Astrocyte (in vitro differentiated cells and primary cell): ENCODE results near the gene CEACAM6. TPM values are rescaled to one million over a fixed set of nuclear protein-coding genes. Genes with fewer than 3 reads are reported as not detected.

Source experiments
- DNase-seq: peaks from one replicate; pipeline ENCODE4 v3.0.0-alpha.2; 2010; ENCODE audit warnings: low read depth
- FAIRE-seq: peaks from 2 replicates; lab custom pipeline; 2011; peaks lifted over from hg19 to GRCh38; lab: Jason Lieb, UNC
- H2AFZ ChIP-seq: 2 replicates; pipeline ENCODE4 v1.6.0; 2012; ENCODE audit warnings: low read depth, low read length, inconsistent platforms
- H3K27ac ChIP-seq: 2 replicates; pipeline ENCODE4 v1.5.1; 2011; ENCODE audit warnings: low read depth, low read length, inconsistent platforms
- H3K27me3 ChIP-seq: 2 replicates; pipeline ENCODE4 v1.6.0; 2011; ENCODE audit warnings: low read length, inconsistent platforms; ENCODE audit not compliant: insufficient read depth
- H3K36me3 ChIP-seq: 2 replicates; pipeline ENCODE4 v1.5.1; 2011; ENCODE audit warnings: low read length, inconsistent platforms; ENCODE audit not compliant: insufficient read depth
- H3K4me1 ChIP-seq: 2 replicates; pipeline ENCODE4 v1.5.1; 2011; ENCODE audit warnings: low read length, inconsistent platforms; ENCODE audit not compliant: insufficient read depth
- H3K4me2 ChIP-seq: 2 replicates; pipeline ENCODE4 v1.6.0; 2012; ENCODE audit warnings: low read length, inconsistent platforms
- H3K4me3 ChIP-seq: 2 replicates; pipeline ENCODE4 v1.5.1; 2011; ENCODE audit warnings: low read depth, mild to moderate bottlenecking, low read length, inconsistent platforms; ENCODE audit not compliant: insufficient read depth
- H3K79me2 ChIP-seq: 2 replicates; pipeline ENCODE4 v1.6.0; 2012; ENCODE audit warnings: mild to moderate bottlenecking, low read length, inconsistent platforms; ENCODE audit not compliant: insufficient read depth
- H3K9ac ChIP-seq: 2 replicates; pipeline ENCODE4 v1.6.0; 2012; ENCODE audit warnings: mild to moderate bottlenecking, low read length, inconsistent platforms
- H3K9me3 ChIP-seq: 2 replicates; pipeline ENCODE4 v1.5.1; 2012; ENCODE audit warnings: low read depth, mild to moderate bottlenecking, low read length, inconsistent platforms; ENCODE audit not compliant: insufficient read depth
- H4K20me1 ChIP-seq: 2 replicates; pipeline ENCODE4 v1.6.0; 2012; ENCODE audit warnings: low read length, inconsistent platforms; ENCODE audit not compliant: insufficient read depth
- H3K27ac Mint-ChIP-seq: one replicate; pipeline ENCODE4 v1.8.0; 2021; ENCODE audit warnings: mild to moderate bottlenecking, mixed read lengths; ENCODE audit not compliant: unreplicated experiment
- H3K27me3 Mint-ChIP-seq: one replicate; pipeline ENCODE4 v1.8.0; 2021; ENCODE audit warnings: low read depth, mixed read lengths; ENCODE audit not compliant: unreplicated experiment
- H3K36me3 Mint-ChIP-seq: one replicate; pipeline ENCODE4 v1.8.0; 2021; ENCODE audit warnings: low read depth, mixed read lengths; ENCODE audit not compliant: unreplicated experiment
- H3K4me1 Mint-ChIP-seq: one replicate; pipeline ENCODE4 v1.8.0; 2021; ENCODE audit warnings: low read depth, mixed read lengths; ENCODE audit not compliant: unreplicated experiment
- H3K4me3 Mint-ChIP-seq: one replicate; pipeline ENCODE4 v1.8.0; 2021; ENCODE audit warnings: mild to moderate bottlenecking, moderate library complexity, mixed read lengths; ENCODE audit not compliant: unreplicated experiment
- H3K9me3 Mint-ChIP-seq: one replicate; pipeline ENCODE4 v1.8.0; 2021; ENCODE audit warnings: mild to moderate bottlenecking, mixed read lengths; ENCODE audit not compliant: unreplicated experiment
- CTCF ChIP-seq: IDR thresholded peaks from 2 replicates; pipeline ENCODE4 v1.5.1; 2011; ENCODE audit warnings: low read depth, mild to moderate bottlenecking, inconsistent platforms, low read length, moderate library complexity; ENCODE audit not compliant: insufficient read depth
- EZH2 ChIP-seq: IDR thresholded peaks from 2 replicates; pipeline ENCODE4 v1.6.1; 2012; ENCODE audit warnings: mild to moderate bottlenecking, low read length, inconsistent platforms; ENCODE audit not compliant: insufficient read depth
- total RNA-seq: library from RNA; stranded (reverse); gene quantifications from 2 replicates; pipeline ENCODE4 v1.2.1, GENCODE V29; 2021

CEACAM6 gene
- total RNA-seq, 1 donor from 2014 or later: not detected

DNA sequence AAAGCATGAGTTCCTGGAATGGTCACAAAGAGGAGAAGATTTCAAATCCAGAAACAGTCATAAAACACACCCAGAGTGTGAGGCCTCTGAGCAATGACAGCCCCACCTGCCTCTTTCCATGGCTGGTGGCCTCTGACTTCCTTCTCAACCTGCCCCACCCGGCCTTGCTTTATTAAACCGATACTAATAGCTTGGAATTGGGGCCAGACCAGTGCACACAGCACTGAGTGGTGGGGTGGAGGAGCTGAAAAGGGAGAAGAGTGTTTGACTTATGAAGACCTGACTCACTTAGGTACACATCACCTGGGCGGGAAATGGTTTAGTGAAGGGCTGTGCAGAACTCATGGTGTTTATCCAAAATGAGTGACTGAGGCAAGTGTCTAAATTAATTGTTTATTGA, 20.7 kb upstream of the CEACAM6 start:
- no peaks in the 10 kb centered on the region for H3K9me3 Mint-ChIP-seq
- TF ChIP-seq CTCF (no peak), EZH2 (no peak)
- Histone ChIP-seq H3K36me3 (no peaks in the 10 kb centered on the region), H2AFZ (no peak overlapping the region), H3K79me2 (no peaks in the 10 kb centered on the region), H3K9me3 (no peaks in the 10 kb centered on the region), H3K4me3 (no peak overlapping the region), H3K4me2 (no peak overlapping the region), H4K20me1 (no peaks in the 10 kb centered on the region), H3K27me3 (no peaks in the 10 kb centered on the region), H3K27ac (no peak overlapping the region), H3K4me1 (no peaks in the 10 kb centered on the region), H3K9ac (no peak overlapping the region)
- no peaks in the 10 kb centered on the region for H3K36me3 Mint-ChIP-seq
- no peaks in the 10 kb centered on the region for H3K4me1 Mint-ChIP-seq
- no peak for DNase-seq
- H3K27me3 Mint-ChIP-seq: peaks cover 36% of the 10 kb centered on the region
- H3K27ac Mint-ChIP-seq: no peak overlapping the region
- H3K4me3 Mint-ChIP-seq: no peak overlapping the region
- no peak for FAIRE-seq

GRCh38 chr19:41735071-41735600, 20.2 kb upstream of the CEACAM6 start:
- Mint-ChIP-seq H3K4me3 (no peak overlapping the region), H3K36me3 (no peaks in the 10 kb centered on the region), H3K4me1 (no peaks in the 10 kb centered on the region), H3K27ac (no peak overlapping the region), H3K9me3 (no peaks in the 10 kb centered on the region), H3K27me3 (peaks cover 40% of the 10 kb centered on the region)
- FAIRE-seq: no peak
- no peak overlapping the region for H3K27ac ChIP-seq
- TF ChIP-seq CTCF (no peak), EZH2 (no peak)
- H3K79me2 ChIP-seq: no peaks in the 10 kb centered on the region
- H3K9me3 ChIP-seq: no peaks in the 10 kb centered on the region
- H3K4me1 ChIP-seq: no peaks in the 10 kb centered on the region
- DNase-seq: no peak
- H3K4me3 ChIP-seq: no peak overlapping the region
- H3K27me3 ChIP-seq: no peaks in the 10 kb centered on the region
- H3K36me3 ChIP-seq: no peaks in the 10 kb centered on the region
- H3K9ac ChIP-seq: no peak overlapping the region
- no peak overlapping the region for H3K4me2 ChIP-seq
- H2AFZ ChIP-seq: no peak overlapping the region
- no peaks in the 10 kb centered on the region for H4K20me1 ChIP-seq

DNA sequence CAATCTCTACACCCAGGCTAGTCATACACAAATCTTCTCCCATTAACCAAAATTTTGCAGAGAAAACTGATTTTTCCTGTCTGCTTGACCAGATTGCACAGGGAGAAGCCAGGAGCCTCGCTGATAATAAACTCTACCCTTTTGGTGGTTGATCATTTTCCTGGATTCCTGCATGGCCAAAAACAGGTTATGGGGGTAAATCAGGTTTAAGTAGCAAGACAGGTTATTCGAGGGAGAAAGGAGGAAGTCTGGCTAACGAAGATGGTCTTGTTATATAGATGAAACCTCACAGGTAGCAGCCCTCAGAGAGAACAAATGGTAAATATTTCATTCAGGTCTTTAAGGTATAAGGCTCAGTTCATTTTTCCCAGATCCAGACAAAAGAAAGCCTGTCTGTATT, 16.0 kb upstream of the CEACAM6 start:
- H3K36me3 ChIP-seq: no peaks in the 10 kb centered on the region
- H3K9me3 Mint-ChIP-seq: no peaks in the 10 kb centered on the region
- no peak overlapping the region for H3K9ac ChIP-seq
- H2AFZ ChIP-seq: no peak overlapping the region
- no peaks in the 10 kb centered on the region for H4K20me1 ChIP-seq
- no peak for TF ChIP-seq EZH2
- H3K4me3 ChIP-seq: no peak overlapping the region
- no peaks in the 10 kb centered on the region for H3K9me3 ChIP-seq
- peaks cover 45% of the 10 kb centered on the region for H3K27me3 Mint-ChIP-seq
- FAIRE-seq: no peak
- H3K79me2 ChIP-seq: no peaks in the 10 kb centered on the region
- H3K27ac Mint-ChIP-seq: no peak overlapping the region
- no peak overlapping the region for H3K27ac ChIP-seq
- no peak overlapping the region for H3K4me2 ChIP-seq
- H3K4me3 Mint-ChIP-seq: no peak overlapping the region
- H3K4me1 Mint-ChIP-seq: no peaks in the 10 kb centered on the region
- no peaks in the 10 kb centered on the region for H3K36me3 Mint-ChIP-seq
- H3K4me1 ChIP-seq: no peaks in the 10 kb centered on the region
- H3K27me3 ChIP-seq: peaks cover 3% of the 10 kb centered on the region
- no peak for DNase-seq
